NCI-H1694 treated with DMSO at 0.1 percent for 48 hours (cell line): ENCODE measurements around the gene PCDHA3.
"Not testable (repeated sequence)": the region's sequence is repeated elsewhere in the genome, so short reads cannot be mapped to it uniquely, and the experiment has no call there.

ENCODE experiments used
- DNase-seq: peaks from one replicate; lab custom pipeline; 2025; lab: John Stamatoyannopoulos, UW

The PCDHA3 gene

GRCh38 chr5:140821375-140822280 lies 20.8 kb downstream of the PCDHA3 start, which contains the start of gene PCDHA5:
TSS of gene PCDHA5 (plus strand) at chr5:140821613.
- DNase-seq, result no peak

- DNase-seq, result no peak
Measured at GRCh38 chr5:140822281-140822629, 21.4 kb downstream of the PCDHA3 start.

- not testable (repeated sequence) for DNase-seq
Measured at GRCh38 chr5:140822969-140823368, 22.1 kb downstream of the PCDHA3 start.

DNA sequence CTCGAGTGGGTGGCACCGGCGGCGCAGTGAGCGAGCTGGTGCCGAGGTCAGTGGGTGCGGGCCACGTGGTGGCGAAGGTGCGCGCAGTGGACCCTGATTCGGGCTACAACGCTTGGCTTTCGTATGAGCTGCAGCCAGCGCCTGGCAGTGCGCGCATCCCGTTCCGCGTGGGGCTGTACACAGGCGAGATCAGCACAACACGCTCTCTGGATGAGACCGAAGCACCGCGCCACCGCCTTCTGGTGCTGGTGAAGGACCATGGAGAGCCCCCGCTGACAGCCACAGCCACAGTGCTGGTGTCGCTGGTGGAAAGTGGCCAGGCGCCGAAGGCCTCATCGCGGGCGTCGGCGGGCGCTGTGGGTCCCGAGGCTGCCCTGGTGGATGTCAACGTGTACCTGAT lies 22.6 kb downstream of the PCDHA3 start:
- no peak for DNase-seq

DNA sequence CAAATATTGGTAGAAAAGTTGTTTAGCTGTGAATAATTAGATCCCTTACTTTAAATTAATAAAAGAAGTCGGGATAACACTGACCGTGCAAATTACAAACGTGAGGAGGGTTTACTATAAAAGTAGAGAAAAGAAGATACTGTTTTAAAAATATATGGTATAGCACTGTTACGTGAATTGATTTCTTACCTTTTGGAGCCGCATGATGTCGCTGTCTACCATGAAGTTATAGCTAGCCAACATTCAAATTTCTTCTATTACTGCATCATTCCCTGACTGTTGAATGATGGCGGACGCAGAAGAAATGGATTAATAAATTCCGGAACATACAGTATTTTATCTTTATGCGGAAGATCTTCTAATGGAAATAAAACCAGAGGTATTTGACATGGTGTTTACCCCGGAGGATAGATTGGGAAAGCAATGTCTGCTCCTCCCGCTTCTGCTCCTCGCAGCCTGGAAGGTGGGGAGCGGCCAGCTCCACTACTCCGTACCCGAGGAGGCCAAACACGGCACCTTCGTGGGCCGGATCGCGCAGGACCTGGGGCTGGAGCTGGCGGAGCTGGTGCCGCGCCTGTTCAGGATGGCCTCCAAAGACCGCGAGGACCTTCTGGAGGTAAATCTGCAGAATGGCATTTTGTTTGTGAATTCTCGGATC lies 27.0 kb downstream of the PCDHA3 start, which contains the start of gene PCDHA6:
Gene PCDHA6, plus strand, starts transcription at position 257 of the 658 bp plus-strand sequence. Its CDS starts 132 bp downstream, at position 389.
- DNase-seq, result no peak

- DNase-seq, result no peak
Measured at GRCh38 chr5:140828362-140828737, 27.5 kb downstream of the PCDHA3 start.

DNA sequence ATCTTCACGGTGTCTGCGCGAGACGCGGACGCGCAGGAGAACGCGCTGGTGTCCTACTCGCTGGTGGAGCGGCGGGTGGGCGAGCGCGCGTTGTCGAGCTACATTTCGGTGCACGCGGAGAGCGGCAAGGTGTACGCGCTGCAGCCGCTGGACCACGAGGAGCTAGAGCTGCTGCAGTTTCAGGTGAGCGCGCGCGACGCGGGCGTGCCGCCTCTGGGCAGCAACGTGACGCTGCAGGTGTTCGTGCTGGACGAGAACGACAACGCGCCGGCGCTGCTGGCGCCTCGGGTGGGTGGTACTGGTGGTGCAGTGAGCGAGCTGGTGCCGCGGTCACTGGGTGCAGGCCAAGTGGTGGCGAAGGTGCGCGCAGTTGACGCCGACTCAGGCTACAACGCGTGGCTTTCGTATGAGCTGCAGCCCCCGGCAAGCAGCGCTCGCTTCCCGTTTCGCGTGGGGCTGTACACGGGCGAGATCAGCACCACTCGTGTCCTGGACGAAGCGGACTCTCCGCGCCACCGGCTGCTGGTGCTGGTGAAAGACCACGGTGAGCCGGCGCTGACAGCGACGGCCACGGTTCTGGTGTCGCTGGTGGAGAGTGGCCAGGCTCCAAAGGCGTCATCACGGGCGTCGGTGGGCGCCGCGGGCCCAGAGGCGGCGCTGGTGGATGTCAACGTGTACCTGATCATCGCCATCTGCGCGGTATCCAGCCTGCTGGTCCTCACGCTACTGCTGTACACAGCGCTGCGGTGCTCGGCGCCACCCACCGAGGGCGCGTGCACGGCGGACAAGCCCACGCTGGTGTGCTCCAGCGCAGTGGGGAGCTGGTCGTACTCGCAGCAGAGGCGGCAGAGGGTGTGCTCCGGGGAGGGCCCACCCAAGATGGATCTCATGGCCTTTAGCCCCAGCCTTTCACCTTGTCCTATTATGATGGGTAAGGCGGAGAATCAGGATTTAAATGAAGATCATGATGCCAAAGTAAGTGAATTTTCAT lies 28.9 kb downstream of the PCDHA3 start:
- not testable (repeated sequence) for DNase-seq

DNA sequence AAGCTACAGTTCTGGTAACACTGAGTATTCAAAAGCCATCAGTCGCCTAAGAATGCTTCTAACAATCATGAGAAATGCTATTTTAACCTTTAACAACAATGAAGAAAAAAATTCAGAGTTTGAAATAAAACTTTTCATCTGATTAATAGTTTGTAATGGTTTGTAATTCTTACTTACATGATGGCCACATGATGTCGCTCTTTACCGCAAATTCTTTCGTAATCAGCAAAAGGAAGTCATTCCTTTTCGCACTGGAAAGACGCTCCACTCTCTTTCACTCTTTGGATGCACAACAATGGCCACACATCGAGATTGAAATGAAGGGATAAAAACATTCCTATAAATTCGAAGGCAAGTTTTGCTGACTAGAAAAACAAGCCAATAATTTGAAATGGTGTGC lies 33.1 kb downstream of the PCDHA3 start, which contains the start of gene PCDHA7:
Gene PCDHA7, plus strand, starts transcription at position 277 of the 400 bp plus-strand sequence. Its CDS starts 115 bp downstream, at position 392.
- no peak for DNase-seq

DNA sequence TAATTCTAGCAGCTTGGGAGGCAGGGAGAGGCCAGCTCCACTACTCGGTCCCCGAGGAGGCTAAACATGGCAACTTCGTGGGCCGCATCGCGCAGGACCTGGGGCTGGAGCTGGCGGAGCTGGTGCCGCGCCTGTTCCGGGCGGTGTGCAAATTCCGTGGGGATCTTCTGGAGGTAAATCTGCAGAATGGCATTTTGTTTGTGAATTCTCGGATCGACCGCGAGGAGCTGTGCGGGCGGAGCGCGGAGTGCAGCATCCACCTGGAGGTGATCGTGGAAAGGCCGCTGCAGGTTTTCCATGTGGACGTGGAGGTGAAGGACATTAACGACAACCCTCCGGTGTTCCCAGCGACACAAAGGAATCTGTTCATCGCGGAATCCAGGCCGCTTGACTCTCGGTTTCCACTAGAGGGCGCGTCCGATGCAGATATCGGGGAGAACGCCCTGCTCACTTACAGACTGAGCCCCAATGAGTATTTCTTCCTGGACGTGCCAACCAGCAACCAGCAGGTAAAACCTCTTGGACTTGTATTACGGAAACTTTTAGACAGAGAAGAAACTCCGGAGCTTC lies 33.7 kb downstream of the PCDHA3 start:
- DNase-seq, result not testable (repeated sequence)

DNA sequence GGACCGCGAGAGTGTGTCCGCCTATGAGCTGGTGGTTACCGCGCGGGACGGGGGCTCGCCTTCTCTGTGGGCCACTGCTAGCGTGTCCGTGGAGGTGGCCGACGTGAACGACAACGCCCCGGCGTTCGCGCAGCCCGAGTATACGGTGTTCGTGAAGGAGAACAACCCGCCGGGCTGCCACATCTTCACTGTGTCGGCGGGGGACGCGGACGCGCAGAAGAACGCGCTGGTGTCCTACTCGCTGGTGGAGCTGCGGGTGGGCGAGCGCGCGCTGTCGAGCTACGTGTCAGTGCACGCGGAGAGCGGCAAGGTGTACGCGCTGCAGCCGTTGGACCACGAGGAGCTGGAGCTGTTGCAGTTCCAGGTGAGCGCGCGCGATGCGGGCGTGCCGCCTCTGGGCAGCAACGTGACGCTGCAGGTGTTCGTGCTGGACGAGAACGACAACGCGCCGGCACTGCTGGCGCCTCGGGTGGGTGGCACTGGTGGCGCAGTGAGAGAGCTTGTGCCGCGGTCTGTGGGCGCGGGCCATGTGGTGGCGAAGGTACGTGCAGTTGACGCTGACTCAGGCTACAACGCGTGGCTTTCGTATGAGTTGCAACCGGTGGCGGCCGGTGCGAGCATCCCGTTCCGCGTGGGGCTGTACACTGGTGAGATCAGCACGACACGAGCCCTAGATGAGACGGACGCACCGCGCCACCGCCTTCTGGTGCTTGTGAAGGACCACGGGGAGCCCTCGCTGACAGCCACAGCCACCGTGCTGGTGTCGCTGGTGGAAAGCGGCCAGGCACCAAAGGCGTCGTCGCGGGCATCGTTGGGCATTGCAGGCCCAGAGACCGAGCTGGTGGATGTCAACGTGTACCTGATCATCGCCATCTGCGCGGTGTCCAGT lies 35.0 kb downstream of the PCDHA3 start:
- DNase-seq, result no peak

GRCh38 chr5:140840978-140841962 lies 40.4 kb downstream of the PCDHA3 start, which contains the start of gene PCDHA8:
TSS of gene PCDHA8 (plus strand) at chr5:140841187. CDS start at chr5:140841322, 135 bp downstream.
- peak; percentile 56 for DNase-seq

DNA sequence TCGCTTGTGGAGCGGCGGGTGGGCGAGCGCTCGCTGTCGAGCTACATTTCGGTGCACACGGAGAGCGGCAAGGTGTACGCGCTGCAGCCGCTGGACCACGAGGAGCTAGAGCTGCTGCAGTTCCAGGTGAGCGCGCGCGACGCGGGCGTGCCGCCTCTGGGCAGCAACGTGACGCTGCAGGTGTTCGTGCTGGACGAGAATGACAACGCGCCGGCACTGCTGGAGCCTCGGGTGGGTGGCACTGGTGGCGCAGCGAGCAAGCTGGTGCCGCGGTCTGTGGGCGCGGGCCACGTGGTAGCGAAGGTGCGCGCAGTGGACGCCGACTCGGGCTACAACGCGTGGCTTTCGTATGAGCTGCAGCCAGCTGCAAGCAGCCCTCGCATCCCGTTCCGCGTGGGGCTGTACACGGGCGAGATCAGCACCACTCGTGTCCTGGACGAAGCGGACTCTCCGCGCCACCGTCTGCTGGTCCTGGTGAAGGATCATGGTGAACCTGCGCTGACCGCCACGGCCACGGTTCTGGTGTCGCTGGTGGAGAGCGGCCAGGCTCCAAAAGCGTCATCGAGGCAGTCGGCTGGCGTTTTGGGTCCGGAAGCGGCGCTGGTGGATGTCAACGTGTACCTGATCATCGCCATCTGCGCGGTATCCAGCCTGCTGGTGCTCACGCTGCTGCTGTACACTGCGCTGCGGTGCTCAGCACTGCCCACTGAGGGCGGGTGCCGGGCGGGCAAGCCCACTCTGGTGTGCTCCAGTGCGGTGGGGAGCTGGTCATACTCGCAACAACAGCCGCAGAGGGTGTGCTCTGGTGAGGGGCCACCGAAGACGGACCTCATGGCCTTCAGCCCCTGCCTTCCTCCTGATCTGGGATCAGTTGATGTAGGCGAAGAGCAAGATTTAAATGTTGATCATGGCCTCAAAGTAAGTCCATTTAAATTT lies 42.2 kb downstream of the PCDHA3 start:
- DNase-seq, result no peak

GRCh38 chr5:140848139-140849102 lies 47.6 kb downstream of the PCDHA3 start, which contains the start of gene PCDHA9:
TSS of gene PCDHA9 (plus strand) at chr5:140848382. CDS start at chr5:140848496, 114 bp downstream.
- not testable (repeated sequence) for DNase-seq

DNA sequence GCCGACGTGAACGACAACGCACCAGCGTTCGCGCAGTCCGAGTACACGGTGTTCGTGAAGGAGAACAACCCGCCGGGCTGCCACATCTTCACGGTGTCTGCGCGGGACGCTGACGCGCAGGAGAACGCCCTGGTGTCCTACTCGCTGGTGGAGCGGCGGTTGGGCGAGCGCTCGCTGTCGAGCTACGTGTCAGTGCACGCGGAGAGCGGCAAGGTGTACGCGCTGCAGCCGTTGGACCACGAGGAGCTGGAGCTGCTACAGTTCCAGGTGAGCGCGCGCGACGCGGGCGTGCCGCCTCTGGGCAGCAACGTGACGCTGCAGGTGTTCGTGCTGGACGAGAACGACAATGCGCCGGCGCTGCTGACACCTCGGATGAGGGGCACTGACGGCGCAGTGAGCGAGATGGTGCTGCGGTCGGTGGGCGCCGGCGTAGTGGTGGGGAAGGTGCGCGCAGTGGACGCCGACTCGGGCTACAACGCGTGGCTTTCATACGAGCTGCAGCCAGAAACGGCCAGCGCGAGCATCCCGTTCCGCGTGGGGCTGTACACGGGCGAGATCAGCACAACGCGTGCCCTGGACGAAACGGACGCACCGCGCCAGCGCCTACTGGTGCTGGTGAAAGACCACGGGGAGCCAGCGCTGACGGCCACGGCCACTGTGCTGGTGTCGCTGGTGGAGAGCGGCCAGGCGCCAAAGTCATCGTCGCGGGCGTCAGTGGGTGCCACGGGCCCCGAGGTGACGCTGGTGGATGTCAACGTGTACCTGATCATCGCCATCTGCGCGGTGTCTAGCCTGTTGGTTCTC lies 49.2 kb downstream of the PCDHA3 start:
- not testable (repeated sequence) for DNase-seq
